GM10266 (cell line): ENCODE data around the gene EXTL1.

Experiments
- DNase-seq: peaks from one replicate; pipeline ENCODE4 v3.0.0; 2012; ENCODE audit errors: extremely low spot score
- CTCF ChIP-seq: IDR thresholded peaks from 2 replicates; pipeline ENCODE4 v1.5.1; 2012; ENCODE audit warnings: mild to moderate bottlenecking, low read depth; ENCODE audit not compliant: control insufficient read depth, insufficient read depth; ENCODE audit errors: missing control alignments

Gene EXTL1

GRCh38 chr1:26020330-26020768, 1.2 kb upstream of the EXTL1 start:
- DNase-seq = no peak
- TF ChIP-seq CTCF = no peak

GRCh38 chr1:26020941-26021646, 481 bp upstream of the EXTL1 start:
- DNase-seq = no peak
- no peak for TF ChIP-seq CTCF

GRCh38 chr1:26022404-26022779, 817 bp downstream of the EXTL1 start:
- no peak for DNase-seq
- TF ChIP-seq CTCF = no peak

- TF ChIP-seq CTCF = no peak
- DNase-seq = no peak
These were observed 1.4 kb downstream of the EXTL1 start for GRCh38 chr1:26023009-26023408.

- TF ChIP-seq CTCF = no peak
- DNase-seq = no peak
These were observed 2.3 kb downstream of the EXTL1 start for GRCh38 chr1:26023826-26024225.

GRCh38 chr1:26025060-26025459, 3.5 kb downstream of the EXTL1 start:
- no peak for TF ChIP-seq CTCF
- DNase-seq = no peak

- no peak for DNase-seq
- no peak for TF ChIP-seq CTCF
These were observed 3.9 kb downstream of the EXTL1 start for GRCh38 chr1:26025517-26025916.
